Liver (tissue), 9 donors: ENCODE data around the gene SETBP1. TPM values are rescaled to one million over a fixed set of nuclear protein-coding genes. Genes with fewer than 3 reads are reported as not detected.

Source experiments
- DNase-seq: peaks from one replicate; pipeline ENCODE4 v3.0.0-alpha.2; 2017; ENCODE audit warnings: low spot score
- H3K27ac ChIP-seq, 2 donors: one replicate each; pipeline ENCODE4 v1.7.0; 2013; ENCODE audit warnings: inconsistent platforms in 2 of 2, low read length in 2 of 2, control low read depth in 1 of 2, low read depth in 1 of 2, mild to moderate bottlenecking in 1 of 2
- H3K27me3 ChIP-seq, 4 donors: one replicate each; pipeline versions ENCODE4 v1.6.1 to v1.7.0; 2013; ENCODE audit warnings: low read length in 3 of 4, inconsistent platforms in 1 of 4, mild to moderate bottlenecking in 1 of 4, moderate library complexity in 1 of 4; ENCODE audit not compliant: control insufficient read depth in 4 of 4, insufficient read depth in 4 of 4
- H3K36me3 ChIP-seq, 4 donors: one replicate each; pipeline versions ENCODE4 v1.6.1 to v1.7.0; 2013; ENCODE audit warnings: low read length in 3 of 4, mild to moderate bottlenecking in 3 of 4, low read depth in 1 of 4, moderate library complexity in 1 of 4; ENCODE audit not compliant: control insufficient read depth in 4 of 4, insufficient read depth in 3 of 4
- H3K4me1 ChIP-seq, 4 donors: one replicate each; pipeline versions ENCODE4 v1.6.1 to v1.7.0; 2013; ENCODE audit warnings: low read length in 3 of 4, mild to moderate bottlenecking in 3 of 4, moderate library complexity in 1 of 4; ENCODE audit not compliant: control insufficient read depth in 4 of 4, insufficient read depth in 4 of 4
- H3K4me3 ChIP-seq, 3 donors: one replicate each; pipeline versions ENCODE4 v1.6.1 to v1.7.0; 2013; ENCODE audit warnings: low read length in 3 of 3, control low read depth in 1 of 3, low read depth in 1 of 3, mild to moderate bottlenecking in 1 of 3
- H3K9ac ChIP-seq, 2 donors: one replicate each; pipeline ENCODE4 v1.7.0; 2013; ENCODE audit warnings: low read length in 2 of 2, mild to moderate bottlenecking in 2 of 2, moderate library complexity in 2 of 2, control low read depth in 1 of 2, low read depth in 1 of 2
- H3K9me3 ChIP-seq, 4 donors: one replicate each; pipeline versions ENCODE4 v1.6.1 to v1.7.0; 2013; ENCODE audit warnings: low read length in 3 of 4; ENCODE audit not compliant: control insufficient read depth in 4 of 4
- EGR1 ChIP-seq, 2 donors: IDR thresholded peaks; 2 replicates each; pipeline ENCODE4 v1.6.1; 2016 to 2018; ENCODE audit warnings: antibody characterized with exemption in 2 of 2, low read depth in 2 of 2
- FOXA1 ChIP-seq: IDR thresholded peaks from 2 replicates; pipeline ENCODE4 v1.6.1; 2016; ENCODE audit warnings: antibody characterized with exemption
- FOXA2 ChIP-seq: IDR thresholded peaks from 2 replicates; pipeline ENCODE4 v1.6.1; 2016; ENCODE audit warnings: antibody characterized with exemption
- GABPA ChIP-seq, 2 donors: IDR thresholded peaks in 1 of 2; conservative IDR thresholded peaks in 1 of 2; 2 replicates each; pipeline ENCODE4 v1.6.1; 2016; ENCODE audit warnings: antibody characterized with exemption in 2 of 2, mild to moderate bottlenecking in 1 of 2, moderate library complexity in 1 of 2
- HNF4A ChIP-seq, 2 donors: conservative IDR thresholded peaks; 2 replicates each; pipeline ENCODE4 v1.6.1; 2016; ENCODE audit warnings: antibody characterized with exemption in 2 of 2, mild to moderate bottlenecking in 2 of 2
- HNF4G ChIP-seq: IDR thresholded peaks from 2 replicates; pipeline ENCODE4 v1.6.1; 2016; ENCODE audit warnings: antibody characterized with exemption
- JUND ChIP-seq, 2 donors: IDR thresholded peaks; 2 replicates each; pipeline ENCODE4 v1.6.1; 2016; ENCODE audit warnings: antibody characterized with exemption in 2 of 2
- NR2F2 ChIP-seq: IDR thresholded peaks from 2 replicates; pipeline ENCODE4 v1.6.1; 2016; ENCODE audit warnings: antibody characterized with exemption
- RAD21 ChIP-seq, 2 donors: IDR thresholded peaks; 2 replicates each; pipeline ENCODE4 v1.6.1; 2016; ENCODE audit warnings: antibody characterized with exemption in 2 of 2, mild to moderate bottlenecking in 2 of 2
- RXRA ChIP-seq, 2 donors: IDR thresholded peaks; 2 replicates each; pipeline ENCODE4 v1.6.1; 2017 to 2018; ENCODE audit warnings: antibody characterized with exemption in 2 of 2, mild to moderate bottlenecking in 1 of 2
- SP1 ChIP-seq: IDR thresholded peaks from 2 replicates; pipeline ENCODE4 v1.6.1; 2018; ENCODE audit warnings: antibody characterized with exemption, mild to moderate bottlenecking
- TAF1 ChIP-seq: conservative IDR thresholded peaks from 2 replicates; pipeline ENCODE4 v1.6.1; 2016; ENCODE audit warnings: antibody characterized with exemption, mild to moderate bottlenecking
- YY1 ChIP-seq: IDR thresholded peaks from 2 replicates; pipeline ENCODE4 v1.6.1; 2016; ENCODE audit warnings: antibody characterized with exemption, mild to moderate bottlenecking
- WGBS: extraction: QIAGEN DNeasy Blood & Tissue Kit; methylation state at CpG from one replicate; pipeline ENCODE4 v1.1.7; 2013; 5-methylcytosine and 5-hydroxymethylcytosine counted together
- polyA plus RNA-seq, 2 donors: library from polyadenylated mRNA; stranded (reverse) in 1 of 2; unstranded in 1 of 2; fragments of 200-250 nt in 1 of 2; fragments of >200 nt in 1 of 2; fragmentation: Nextera tagmentation in 1 of 2; extraction: Ambion mirVana in 1 of 2; gene quantifications; one replicate each; pipeline versions ENCODE4 v1.2.1 to v1.2.3, GENCODE V29; 2013 to 2015
- total RNA-seq, 2 donors: library from RNA; depleted of rRNA; stranded (reverse); fragments of >200 nt; gene quantifications; one replicate each; pipeline ENCODE4 v1.2.3, GENCODE V29; 2014
- TF ChIP-seq, protein P1 (sequence below): fragments of 150-350 bp; IDR thresholded peaks from 2 replicates; pipeline ENCODE4 v1.5.1; 2017; ENCODE audit warnings: improper control_type of control experiment, low read depth, low read length; ENCODE audit not compliant: missing input control
- TF ChIP-seq, protein P2 (sequence below): IDR thresholded peaks from 2 replicates; pipeline ENCODE4 v1.6.1; 2016; ENCODE audit warnings: antibody characterized with exemption
- TF ChIP-seq, protein P3 (sequence below): IDR thresholded peaks from 2 replicates; pipeline ENCODE4 v1.6.1; 2016; ENCODE audit warnings: antibody characterized with exemption
- TF ChIP-seq, protein P4 (sequence below): IDR thresholded peaks from 2 replicates; pipeline ENCODE4 v1.6.1; 2016; ENCODE audit warnings: antibody characterized with exemption
- TF ChIP-seq, protein P5 (sequence below): IDR thresholded peaks from 2 replicates; pipeline ENCODE4 v1.6.1; 2016; ENCODE audit warnings: antibody characterized with exemption, mild to moderate bottlenecking
- donor health status: healthy.
- donor health status: healthy.
- donor health status: healthy.
- donor health status: healthy.
- donor health status: healthy.

The SETBP1 gene
- total and polyA plus RNA-seq, 4 donors = 2.5 to 15.8 (median 4.7) TPM

DNA sequence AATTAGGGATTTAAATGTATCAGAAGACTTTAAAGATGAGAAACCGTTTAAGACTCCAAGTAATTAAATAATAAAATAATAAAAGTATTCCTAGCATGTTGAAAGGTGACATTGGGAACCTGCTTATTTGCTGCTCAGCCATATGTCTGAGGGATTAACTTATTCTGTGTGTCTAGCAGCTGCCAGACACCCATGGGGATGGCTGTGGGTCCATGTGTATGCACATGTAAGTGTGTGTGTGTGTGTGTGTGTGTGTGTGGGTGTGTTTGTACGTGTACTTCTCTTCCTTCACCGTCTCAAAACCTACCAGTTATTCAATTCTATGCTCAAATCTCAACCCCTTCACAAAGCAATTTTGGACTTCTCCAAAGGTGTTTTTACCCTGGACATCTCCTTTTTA, 124.5 kb downstream of the SETBP1 start:
- WGBS = 92% methylated on average over 3 of the region's 3 CpGs
- H3K27ac ChIP-seq = no peak overlapping the region
- no peak overlapping the region for H3K4me3 ChIP-seq
- H3K4me1 ChIP-seq = peaks cover 10 to 25% (median 15%) of the 10 kb centered on the region in 4 donors
- no peak overlapping the region for H3K9ac ChIP-seq
- H3K27me3 ChIP-seq = no peaks in the 10 kb centered on the region
- DNase-seq = no peak
- no peaks in the 10 kb centered on the region for H3K9me3 ChIP-seq
- TF ChIP-seq, protein P1, sequence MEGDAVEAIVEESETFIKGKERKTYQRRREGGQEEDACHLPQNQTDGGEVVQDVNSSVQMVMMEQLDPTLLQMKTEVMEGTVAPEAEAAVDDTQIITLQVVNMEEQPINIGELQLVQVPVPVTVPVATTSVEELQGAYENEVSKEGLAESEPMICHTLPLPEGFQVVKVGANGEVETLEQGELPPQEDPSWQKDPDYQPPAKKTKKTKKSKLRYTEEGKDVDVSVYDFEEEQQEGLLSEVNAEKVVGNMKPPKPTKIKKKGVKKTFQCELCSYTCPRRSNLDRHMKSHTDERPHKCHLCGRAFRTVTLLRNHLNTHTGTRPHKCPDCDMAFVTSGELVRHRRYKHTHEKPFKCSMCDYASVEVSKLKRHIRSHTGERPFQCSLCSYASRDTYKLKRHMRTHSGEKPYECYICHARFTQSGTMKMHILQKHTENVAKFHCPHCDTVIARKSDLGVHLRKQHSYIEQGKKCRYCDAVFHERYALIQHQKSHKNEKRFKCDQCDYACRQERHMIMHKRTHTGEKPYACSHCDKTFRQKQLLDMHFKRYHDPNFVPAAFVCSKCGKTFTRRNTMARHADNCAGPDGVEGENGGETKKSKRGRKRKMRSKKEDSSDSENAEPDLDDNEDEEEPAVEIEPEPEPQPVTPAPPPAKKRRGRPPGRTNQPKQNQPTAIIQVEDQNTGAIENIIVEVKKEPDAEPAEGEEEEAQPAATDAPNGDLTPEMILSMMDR = no peak
- TF ChIP-seq, protein P2, sequence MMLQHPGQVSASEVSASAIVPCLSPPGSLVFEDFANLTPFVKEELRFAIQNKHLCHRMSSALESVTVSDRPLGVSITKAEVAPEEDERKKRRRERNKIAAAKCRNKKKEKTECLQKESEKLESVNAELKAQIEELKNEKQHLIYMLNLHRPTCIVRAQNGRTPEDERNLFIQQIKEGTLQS = no peak
- TF ChIP-seq FOXA2 = no peak
- TF ChIP-seq, protein P3, sequence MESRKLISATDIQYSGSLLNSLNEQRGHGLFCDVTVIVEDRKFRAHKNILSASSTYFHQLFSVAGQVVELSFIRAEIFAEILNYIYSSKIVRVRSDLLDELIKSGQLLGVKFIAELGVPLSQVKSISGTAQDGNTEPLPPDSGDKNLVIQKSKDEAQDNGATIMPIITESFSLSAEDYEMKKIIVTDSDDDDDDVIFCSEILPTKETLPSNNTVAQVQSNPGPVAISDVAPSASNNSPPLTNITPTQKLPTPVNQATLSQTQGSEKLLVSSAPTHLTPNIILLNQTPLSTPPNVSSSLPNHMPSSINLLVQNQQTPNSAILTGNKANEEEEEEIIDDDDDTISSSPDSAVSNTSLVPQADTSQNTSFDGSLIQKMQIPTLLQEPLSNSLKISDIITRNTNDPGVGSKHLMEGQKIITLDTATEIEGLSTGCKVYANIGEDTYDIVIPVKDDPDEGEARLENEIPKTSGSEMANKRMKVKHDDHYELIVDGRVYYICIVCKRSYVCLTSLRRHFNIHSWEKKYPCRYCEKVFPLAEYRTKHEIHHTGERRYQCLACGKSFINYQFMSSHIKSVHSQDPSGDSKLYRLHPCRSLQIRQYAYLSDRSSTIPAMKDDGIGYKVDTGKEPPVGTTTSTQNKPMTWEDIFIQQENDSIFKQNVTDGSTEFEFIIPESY = no peak
- TF ChIP-seq HNF4G = no peak
- TF ChIP-seq YY1 = no peak
- no peak for TF ChIP-seq HNF4A (conservative IDR thresholded peaks at IDR 0.05)
- no peak for TF ChIP-seq RXRA (IDR thresholded peaks at IDR 0.05)
- no peak for TF ChIP-seq GABPA (IDR thresholded peaks at IDR 0.05 in 1 of 2, conservative IDR thresholded peaks at IDR 0.05 in 1 of 2)
- no peak for TF ChIP-seq EGR1 (IDR thresholded peaks at IDR 0.05; ENCODE audit: low read depth in 2 of 2)
- TF ChIP-seq FOXA1 = no peak
- no peak for TF ChIP-seq TAF1
- TF ChIP-seq, protein P4, sequence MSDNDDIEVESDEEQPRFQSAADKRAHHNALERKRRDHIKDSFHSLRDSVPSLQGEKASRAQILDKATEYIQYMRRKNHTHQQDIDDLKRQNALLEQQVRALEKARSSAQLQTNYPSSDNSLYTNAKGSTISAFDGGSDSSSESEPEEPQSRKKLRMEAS = no peak
- no peak for TF ChIP-seq SP1
- TF ChIP-seq, protein P5, sequence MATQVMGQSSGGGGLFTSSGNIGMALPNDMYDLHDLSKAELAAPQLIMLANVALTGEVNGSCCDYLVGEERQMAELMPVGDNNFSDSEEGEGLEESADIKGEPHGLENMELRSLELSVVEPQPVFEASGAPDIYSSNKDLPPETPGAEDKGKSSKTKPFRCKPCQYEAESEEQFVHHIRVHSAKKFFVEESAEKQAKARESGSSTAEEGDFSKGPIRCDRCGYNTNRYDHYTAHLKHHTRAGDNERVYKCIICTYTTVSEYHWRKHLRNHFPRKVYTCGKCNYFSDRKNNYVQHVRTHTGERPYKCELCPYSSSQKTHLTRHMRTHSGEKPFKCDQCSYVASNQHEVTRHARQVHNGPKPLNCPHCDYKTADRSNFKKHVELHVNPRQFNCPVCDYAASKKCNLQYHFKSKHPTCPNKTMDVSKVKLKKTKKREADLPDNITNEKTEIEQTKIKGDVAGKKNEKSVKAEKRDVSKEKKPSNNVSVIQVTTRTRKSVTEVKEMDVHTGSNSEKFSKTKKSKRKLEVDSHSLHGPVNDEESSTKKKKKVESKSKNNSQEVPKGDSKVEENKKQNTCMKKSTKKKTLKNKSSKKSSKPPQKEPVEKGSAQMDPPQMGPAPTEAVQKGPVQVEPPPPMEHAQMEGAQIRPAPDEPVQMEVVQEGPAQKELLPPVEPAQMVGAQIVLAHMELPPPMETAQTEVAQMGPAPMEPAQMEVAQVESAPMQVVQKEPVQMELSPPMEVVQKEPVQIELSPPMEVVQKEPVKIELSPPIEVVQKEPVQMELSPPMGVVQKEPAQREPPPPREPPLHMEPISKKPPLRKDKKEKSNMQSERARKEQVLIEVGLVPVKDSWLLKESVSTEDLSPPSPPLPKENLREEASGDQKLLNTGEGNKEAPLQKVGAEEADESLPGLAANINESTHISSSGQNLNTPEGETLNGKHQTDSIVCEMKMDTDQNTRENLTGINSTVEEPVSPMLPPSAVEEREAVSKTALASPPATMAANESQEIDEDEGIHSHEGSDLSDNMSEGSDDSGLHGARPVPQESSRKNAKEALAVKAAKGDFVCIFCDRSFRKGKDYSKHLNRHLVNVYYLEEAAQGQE = no peak
- no peak for TF ChIP-seq NR2F2
- no peak for TF ChIP-seq JUND (IDR thresholded peaks at IDR 0.05)
- TF ChIP-seq RAD21 (IDR thresholded peaks at IDR 0.05) = no peak
- H3K36me3 ChIP-seq = no peaks in the 10 kb centered on the region
